Stimulated activated CD4-positive, alpha-beta T cell treated with anti-CD3 and anti-CD28 coated beads, Interleukin-15, amount 100 ng/mL, for 1 hour (primary cell): ENCODE data around the gene SPATA17.
"Not testable (repeated sequence)": the region's sequence is repeated elsewhere in the genome, so short reads cannot be mapped to it uniquely, and the experiment has no call there.

Source experiments
- DNase-seq, 2 donors: peaks; one replicate each; pipeline ENCODE4 v3.0.0-alpha.2; 2020; ENCODE audit warnings: low read depth in 1 of 2, low spot score in 1 of 2

SPATA17 gene, protein sequence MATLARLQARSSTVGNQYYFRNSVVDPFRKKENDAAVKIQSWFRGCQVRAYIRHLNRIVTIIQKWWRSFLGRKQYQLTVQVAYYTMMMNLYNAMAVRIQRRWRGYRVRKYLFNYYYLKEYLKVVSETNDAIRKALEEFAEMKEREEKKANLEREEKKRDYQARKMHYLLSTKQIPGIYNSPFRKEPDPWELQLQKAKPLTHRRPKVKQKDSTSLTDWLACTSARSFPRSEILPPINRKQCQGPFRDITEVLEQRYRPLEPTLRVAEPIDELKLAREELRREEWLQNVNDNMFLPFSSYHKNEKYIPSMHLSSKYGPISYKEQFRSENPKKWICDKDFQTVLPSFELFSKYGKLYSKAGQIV

DNA sequence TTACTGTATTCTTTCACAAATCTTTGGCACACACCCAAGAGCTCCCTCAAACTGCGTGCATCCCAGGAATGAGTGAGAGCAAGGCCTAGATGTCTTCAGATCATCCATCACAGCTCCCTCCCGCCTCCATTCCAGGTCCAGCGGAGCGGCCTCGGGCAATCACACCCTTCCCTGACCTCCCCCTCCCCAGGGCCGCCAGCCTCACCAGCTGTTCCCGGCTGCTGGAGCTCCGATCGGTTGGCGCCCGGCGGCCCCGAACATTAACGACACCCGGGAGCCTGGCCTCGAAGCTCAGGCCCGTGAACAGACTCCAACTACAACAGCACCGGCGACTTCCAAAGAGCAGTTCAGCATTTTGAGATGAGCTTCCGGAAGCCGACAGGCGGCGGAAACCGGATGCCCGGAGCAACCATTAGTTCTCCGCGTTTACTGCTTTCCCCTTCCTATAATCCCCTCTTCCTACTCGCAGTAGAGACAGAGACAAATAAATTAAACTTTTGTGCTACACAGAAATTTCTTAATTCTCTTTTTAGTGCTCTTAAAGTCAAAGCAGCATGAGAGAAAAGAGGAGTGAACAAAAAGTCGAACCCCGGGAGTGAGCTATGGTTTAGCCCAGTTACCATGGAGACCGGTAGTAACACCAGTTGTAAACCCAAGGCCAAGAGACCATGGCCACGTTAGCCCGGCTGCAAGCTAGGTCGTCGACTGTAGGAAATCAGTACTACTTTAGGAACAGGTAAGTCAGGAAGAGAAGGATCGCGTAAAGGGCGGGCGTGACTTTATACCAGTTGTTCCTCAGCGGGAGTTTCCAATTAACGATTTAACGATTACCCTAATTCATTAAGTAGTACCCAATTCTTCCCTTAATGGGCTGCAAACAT is at the start of gene SPATA17, which contains the start of gene GPATCH2:
TSS of gene SPATA17 (plus strand) at position 634 of the 881 bp plus-strand sequence. CDS start at position 669, 35 bp downstream.
TSS of gene GPATCH2 (minus strand) at position 380 of the 881 bp plus-strand sequence. CDS start at position 261, 119 bp downstream.
- peak; percentile 52 for DNase-seq

DNA sequence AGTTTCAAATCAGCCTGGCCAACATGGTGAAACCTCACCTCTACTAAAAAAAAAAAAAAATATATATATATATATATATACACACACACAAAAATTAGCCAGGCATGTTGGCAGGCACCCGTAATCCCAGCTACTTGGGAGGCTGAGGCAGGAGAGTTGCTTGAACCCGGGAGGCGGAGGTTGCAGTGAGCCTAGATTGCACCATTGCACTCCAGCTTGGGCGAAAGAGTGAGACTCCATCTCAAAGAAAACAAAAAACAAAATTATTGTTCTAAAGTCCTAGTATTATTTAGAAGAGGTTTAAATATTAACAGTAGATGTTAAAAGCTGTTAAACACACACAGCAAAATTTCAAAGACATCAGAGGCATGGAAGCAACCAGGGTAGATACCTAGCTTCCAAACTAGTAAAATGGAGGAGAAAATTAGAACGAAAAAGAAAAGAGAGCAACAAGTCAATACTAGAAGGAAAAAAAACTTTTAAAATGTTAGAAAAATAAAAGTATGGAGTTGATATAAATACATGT is 46.8 kb upstream of the SPATA17 start:
- not testable (repeated sequence) for DNase-seq

- no peak for DNase-seq
These were observed 45.6 kb upstream of the SPATA17 start for GRCh38 chr1:217585577-217585976.

DNA sequence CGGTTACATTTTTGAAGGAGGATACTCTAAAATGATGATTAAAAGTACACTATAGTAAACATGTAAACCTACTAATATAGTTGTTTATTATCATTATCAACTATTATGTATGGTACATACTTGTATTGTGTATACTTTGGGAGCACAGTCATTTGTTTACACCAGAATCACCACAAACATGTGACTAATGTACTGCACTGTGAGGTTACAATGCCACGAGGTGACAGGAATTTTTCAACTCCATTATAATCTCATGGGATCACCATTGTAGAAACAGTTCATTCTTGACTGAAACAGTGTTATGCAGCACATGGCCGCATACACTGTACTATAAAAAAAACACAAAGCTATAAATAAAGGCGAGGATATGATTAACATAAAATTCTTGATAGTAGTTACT is 44.6 kb upstream of the SPATA17 start:
- DNase-seq: no peak

- no peak for DNase-seq
These were observed 40.5 kb upstream of the SPATA17 start for GRCh38 chr1:217590598-217590997.

DNA sequence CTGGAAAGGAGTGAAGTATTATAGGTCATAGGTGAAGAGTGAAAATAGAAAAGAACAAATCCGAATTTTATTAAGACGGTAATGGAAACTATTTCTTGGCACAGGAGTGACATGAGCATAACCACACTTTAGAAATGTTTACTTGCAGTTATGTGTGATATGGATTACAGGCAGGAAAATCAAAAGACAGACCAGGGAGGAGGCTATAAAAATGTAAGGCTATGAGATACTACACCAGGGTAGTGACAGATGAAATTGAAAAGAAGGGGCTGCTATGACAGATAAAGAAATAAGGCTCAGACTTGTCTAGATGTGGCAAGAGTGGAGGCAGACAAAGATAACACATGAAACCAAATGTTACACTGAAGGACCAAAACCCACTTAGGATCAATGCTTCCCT is 32.0 kb upstream of the SPATA17 start:
- no peak for DNase-seq

DNA sequence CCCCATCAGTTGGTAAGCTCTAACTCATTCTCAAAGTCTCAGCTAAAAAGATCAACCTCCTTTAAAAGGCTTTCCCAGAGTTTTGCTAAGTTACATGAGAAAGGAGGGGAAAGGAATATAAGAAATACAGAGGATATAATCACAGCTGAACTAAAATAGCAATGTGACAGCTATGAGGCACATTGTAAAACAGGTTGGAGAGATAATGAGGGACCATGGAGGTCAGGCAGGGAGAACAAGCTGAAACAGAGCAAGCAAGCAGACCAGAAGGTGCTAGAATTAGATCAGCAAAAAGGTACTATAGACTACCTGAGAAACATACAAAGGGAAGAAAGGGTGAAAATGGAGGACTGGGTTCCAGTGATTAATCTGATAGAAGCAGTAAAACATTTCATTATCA is 28.8 kb upstream of the SPATA17 start:
- no peak for DNase-seq

GRCh38 chr1:217605390-217605789 is 25.8 kb upstream of the SPATA17 start:
- DNase-seq: no peak

DNA sequence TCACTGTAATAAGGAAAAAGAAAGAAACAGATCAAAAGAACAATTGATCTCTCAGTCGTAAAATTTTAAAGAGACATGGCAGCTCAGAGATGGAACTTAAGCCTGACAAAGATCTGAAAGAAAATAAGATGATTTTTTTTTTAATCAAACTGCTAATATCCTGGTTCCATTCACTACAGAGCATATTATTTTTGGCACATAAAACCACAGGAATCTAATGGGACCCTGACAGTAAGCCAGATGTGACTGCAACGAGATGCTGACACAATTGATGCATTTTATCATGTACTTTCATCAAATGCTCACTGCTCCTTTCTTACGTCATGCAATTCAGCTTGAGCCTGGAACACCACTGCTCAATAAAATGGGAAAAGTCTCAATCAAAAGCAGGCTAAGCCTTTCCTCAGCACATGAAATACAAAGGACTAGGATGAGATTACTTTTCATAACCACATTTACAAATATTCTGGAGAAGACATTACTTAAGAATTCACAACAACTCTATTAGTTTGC is 16.9 kb upstream of the SPATA17 start:
- DNase-seq: no peak

GRCh38 chr1:217617126-217617525 is 14.0 kb upstream of the SPATA17 start:
- DNase-seq: no peak

- no peak for DNase-seq
These were observed 10.3 kb upstream of the SPATA17 start for GRCh38 chr1:217620814-217621213.

GRCh38 chr1:217622042-217622441 is 9.1 kb upstream of the SPATA17 start:
- no peak for DNase-seq

GRCh38 chr1:217626321-217626720 is 4.8 kb upstream of the SPATA17 start:
- no peak for DNase-seq

DNA sequence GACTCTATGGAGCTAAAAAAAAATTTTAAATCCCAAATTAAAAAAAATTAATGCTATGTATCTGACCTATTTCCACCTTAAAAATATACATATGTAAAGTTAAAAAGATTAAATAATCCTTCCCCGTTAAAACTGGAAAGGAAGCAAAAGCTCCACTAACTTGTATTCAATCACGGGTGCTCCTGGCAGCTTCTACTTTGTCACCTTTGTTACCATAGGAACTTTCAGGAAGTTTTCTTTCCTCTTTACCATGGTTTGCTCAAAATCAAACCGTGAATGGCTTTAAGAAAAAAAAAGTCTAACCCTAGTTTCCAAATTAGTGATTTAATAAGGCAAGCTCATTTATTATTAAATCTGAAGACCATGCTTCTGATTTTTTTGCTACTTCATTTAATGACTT is 3.7 kb upstream of the SPATA17 start:
- no peak for DNase-seq

DNA sequence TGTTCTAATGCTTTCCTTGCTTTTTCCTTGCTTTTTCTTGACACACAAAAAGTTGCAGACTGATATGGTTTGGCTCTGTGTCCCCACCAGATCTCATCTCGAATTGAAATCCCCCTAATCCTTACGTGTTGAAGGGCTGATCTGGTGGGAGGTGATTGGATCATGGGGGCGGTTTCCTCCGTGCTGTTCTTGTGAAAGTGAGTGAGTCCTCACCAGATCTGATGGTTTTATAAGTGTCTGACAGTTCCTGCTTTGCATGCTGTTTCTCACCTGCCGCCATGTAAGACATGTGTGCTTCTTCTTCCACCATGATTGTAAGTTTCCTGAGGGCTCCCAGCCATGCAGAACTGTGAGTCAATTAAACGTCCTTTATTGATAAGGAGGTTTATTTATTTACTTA is 11.3 kb downstream of the SPATA17 start:
- DNase-seq: no peak

DNA sequence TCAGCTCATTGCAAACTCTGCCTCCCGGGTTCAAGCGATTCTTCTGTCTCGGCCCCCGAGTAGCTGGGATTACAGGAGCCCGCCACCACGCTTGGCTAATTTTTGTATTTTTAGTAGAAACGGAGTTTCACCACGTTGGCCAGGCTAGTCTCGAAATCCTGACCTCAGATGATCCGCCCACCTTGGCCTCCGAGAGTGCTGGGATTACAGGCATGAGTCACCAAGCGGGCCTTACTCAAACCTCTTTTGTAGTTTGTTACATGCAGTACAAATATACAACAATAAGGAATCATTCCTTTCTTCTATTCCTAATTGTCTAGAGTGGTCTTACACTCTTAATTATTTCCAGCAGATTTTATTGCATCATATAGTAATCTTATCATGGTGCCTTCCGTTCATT is 16.6 kb downstream of the SPATA17 start:
- DNase-seq: no peak

GRCh38 chr1:217650674-217651073 is 19.5 kb downstream of the SPATA17 start:
- no peak for DNase-seq

DNA sequence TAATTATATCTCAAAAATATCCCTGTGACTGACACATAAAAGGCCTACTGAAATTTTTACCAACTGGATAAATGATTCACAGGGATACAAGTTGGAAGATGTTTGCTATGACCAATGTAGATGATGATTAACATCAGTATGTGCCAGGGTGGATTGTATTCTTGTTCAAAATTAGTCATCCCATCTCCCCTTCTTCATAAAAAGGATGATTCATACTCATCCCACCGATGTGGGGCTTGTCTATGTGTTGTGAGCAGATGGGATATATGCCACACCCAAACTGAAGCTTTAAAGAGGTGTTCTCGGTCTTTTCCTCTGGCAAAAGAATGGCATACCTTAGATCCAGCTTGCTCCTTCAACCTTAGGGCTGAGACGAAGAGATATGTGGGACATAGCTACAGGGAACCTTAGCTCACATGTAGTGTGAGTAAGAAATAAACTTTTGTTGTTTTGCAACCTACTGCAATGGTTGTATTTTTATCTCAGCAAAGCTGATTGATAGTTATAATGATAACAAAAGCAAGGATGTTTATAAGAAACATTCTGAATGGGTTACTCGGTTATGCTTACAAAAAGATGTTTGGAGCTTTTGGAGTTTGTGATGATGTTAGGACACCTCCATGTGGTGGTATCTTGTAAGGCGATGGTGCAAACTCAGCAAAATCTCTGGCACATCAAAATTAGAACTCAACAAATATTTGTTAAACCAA is 29.4 kb downstream of the SPATA17 start:
- DNase-seq: no peak

DNA sequence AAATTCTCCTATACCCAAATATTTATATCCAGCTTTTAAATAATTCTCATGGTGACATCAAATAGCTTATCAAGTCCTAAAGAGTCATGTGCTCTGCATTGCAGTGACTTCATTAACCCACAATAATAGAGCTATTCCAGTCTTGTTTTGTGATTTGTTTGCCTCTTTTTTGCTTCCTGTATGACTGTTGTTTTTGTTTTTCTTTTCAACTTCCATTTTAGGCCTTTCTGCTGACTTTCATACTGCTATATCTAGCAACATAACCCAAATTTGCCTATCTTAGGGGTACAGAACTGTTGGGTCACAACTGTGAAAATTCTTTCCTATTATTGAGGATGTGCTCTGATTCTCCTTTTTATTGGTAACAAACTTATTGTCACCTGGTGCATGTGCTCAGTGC is 30.3 kb downstream of the SPATA17 start:
- no peak for DNase-seq

- DNase-seq: no peak
These were observed 37.3 kb downstream of the SPATA17 start for GRCh38 chr1:217668351-217668940.

- DNase-seq: no peak
These were observed 42.2 kb downstream of the SPATA17 start for GRCh38 chr1:217673387-217673786.
